HG02870 (cell line): ENCODE data around the gene TMEM175.

Source experiments
- ATAC-seq: cut with Tn5 transposase; IDR thresholded peaks from one replicate; pipeline ENCODE4 v1.9.1; 2021; ENCODE audit warnings: mild to moderate bottlenecking, moderate library complexity; ENCODE audit not compliant: unreplicated experiment

Gene TMEM175

DNA sequence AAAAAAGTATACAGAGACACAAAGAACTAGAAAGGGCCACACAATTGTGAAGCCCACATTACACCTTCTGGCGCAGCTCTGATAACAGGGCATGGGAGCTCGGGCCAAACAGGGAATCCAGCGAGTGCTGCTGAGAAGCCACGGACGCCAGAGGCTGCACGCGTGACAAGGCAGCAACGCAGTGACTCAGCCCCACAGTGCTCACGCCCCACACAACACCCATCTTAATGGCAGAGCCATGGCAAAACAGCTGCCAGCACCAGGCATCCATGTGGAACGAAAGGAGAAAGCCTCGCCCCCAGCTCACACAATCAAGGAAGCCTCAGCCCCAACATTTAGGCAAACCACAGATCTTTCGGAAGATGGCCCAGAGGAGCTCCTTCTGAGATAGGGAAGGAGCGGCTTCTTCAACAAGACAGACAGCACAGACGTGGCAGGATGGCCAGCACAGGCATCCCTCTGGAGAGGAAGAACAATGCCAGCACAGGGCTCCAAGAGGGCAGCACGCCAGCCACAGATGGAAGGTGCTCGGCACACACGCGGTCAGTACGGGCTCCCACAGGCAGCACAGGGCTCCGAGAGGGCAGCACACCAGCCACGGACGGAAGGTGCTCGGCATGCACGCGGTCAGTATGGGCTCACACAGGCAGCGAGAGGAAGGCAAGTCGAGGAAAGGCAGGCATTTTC is 33.2 kb upstream of the TMEM175 start:
- no peak for ATAC-seq

DNA sequence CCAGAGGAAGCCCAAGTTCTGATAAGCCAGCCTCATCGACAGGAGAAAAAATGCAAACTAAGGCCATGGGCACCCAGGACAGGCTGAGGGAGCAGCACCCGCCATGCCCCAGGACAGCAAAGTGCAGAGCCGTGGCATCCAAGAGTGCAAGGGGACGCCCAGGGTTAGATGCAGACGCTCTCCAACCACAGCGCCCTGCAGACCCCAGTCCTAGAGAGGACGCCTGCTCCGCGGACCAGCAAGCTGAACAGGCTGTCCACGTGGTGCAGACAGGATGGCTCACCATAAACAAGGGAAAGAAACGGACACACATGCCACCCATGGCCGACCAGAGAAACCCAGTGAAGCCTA is 32.7 kb upstream of the TMEM175 start:
- ATAC-seq = no peak

DNA sequence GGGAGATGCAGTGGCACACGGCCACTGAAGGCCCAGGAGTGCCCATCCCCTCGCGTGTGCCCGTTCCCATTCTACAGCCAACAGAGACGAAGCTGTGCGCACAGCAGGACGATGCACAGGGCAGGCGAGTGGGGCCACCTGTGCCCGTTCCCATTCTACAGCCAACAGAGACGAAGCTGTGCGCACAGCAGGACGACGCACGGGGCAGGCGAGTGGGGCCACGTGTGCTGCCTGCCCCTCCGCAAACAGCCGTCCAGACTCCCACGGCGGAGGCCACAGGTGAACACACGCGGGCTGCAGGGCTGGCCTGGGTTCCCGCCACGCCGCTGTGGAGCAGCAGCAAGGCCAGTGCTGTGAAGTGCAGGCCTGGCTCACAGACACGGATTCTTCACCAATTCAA is 32.2 kb upstream of the TMEM175 start:
- ATAC-seq = no peak

DNA sequence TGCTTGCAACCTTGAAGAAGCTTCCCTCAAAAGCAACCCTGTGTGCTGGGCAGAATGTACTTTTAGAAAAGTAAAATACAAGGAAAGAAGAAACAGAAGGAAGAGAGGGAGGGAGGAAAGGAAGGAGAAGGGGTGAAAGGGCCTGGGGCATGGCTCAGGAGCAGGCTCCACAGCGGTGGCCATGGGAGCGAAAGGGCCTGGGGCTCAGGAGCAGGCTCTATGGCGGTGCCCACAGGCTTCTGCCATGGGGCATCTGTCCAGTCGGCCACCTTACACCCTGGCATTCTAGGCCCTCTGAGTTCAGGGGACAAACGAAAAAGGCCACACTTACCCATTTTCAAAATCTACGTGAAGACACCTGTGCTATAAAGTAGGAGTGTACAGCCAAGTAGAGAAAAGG is 31.5 kb upstream of the TMEM175 start:
- no peak for ATAC-seq

GRCh38 chr4:901192-901910 is 30.9 kb upstream of the TMEM175 start:
- ATAC-seq = no peak

DNA sequence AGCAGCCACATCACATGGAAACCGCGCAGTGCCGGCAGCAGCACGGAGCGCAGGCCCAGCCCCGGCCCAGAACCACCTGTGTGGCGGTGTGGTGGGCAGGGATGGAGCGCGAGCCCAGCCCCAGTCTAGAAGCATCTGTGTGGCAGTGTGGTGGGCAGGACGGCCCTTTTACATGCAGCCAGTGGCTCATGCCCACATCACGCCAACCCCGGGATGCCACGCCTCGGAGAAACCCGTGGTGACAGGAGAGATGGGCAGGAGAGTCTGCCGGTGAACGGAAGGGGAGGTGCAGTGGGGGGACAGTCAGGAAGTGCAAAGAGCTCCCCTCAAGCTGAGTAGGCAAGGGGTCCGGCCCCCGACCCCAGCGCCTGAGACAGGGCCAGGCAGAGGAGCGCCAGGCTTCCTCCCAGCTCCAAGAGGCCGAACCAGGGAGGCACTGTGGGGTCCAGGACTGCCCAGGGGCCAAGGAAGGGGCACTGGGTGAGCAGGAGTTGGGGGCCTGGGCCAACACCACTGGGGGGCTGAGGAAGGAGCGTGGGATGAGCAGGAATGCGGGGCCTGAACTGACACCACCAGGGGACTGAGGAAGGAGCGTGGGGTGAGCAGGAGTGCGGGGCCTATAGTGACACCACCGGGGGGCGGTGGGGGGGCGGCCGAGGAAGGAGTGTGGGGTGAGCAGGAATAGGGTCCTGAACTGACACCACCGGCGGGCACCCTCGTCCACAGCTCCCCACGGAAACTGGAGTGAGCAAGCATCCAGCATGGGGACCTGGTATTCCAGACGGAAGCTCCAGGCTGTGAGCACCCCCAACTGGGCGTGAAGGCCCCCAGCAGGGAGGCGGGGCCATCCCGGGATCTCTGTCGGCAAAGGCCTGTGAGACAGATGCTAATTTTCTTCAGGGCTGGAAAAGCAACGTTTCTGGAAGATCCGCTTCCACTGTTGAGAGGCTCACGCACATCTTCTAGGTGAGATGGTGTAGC is 28.9 kb upstream of the TMEM175 start:
- ATAC-seq = no peak

DNA sequence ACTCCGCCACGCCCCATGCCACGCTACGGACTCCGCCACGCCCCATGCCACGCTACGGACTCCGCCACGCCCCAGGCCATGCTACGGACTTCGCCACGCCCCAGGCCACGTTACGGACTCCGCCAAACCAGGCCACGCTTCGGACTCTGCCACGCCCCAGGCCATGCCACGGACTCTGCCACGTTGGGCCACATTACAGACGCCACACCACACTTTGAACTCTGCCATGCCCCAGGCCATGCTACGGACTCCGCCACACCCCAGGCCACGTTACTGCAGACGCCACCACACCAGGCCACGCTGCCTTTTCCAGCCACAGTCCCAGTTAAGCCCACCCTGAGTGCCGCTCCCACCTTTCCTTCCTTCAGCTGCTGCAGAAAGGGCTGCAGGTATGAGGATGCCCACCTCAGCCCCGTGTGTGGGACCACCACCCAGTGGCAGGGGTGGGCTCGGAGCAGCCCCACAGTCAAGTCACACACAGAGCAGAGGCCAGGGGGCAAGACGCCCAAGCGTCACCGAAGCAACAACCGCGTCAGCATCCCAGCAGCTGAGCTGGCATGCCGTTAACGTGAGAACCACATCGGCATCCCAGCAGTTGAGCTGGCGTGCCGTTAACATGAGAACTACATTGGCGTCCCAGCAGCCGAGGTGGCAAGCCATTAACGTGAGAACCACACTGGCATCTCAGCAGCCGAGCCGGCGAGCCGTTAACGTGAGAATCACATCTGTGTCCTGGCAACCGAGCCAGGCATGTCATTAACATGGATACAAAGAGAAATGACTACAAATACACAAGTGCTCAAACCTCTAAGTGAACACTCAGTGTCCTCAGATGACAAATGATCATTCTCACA is 26.5 kb upstream of the TMEM175 start:
- no peak for ATAC-seq

GRCh38 chr4:906339-907102 is 25.7 kb upstream of the TMEM175 start:
- ATAC-seq = no peak

DNA sequence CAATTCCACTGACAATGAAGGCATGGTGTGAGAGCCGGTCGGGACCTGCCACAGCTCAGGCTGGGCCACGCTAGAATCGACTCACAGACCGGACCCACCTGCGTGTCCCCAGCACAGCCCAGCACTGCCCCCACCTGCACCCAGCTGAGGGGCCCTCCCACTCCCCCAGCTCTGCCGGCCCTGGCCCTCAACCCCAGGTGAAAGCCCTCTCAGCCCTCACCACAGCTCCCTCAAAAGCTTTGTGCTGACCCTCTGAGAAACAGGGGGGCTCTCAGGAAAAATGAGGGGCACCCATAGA is 25.2 kb upstream of the TMEM175 start:
- ATAC-seq = no peak

GRCh38 chr4:907691-908425 is 24.4 kb upstream of the TMEM175 start:
- no peak for ATAC-seq

- ATAC-seq = no peak
Observed at GRCh38 chr4:909131-909571, 23.1 kb upstream of the TMEM175 start.

DNA sequence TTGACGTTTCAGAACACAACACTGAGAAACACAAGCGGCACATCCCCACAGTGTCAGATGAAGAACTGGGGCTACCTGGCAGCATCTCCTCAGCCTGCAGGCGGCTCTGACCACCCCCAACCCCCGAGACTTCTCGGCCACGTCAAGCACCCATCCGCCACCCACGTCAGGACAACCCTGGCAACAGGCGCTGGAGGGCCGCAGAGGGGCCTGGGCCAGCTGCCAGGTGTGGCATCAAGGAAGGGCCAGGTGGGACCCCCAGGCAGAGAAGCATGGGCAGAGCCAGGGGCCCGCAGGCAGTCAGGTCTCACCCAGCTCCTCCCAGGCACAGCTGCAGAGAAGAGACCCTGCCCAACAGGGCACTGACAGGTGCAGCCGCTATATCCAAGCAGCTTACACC is 22.4 kb upstream of the TMEM175 start:
- no peak for ATAC-seq

DNA sequence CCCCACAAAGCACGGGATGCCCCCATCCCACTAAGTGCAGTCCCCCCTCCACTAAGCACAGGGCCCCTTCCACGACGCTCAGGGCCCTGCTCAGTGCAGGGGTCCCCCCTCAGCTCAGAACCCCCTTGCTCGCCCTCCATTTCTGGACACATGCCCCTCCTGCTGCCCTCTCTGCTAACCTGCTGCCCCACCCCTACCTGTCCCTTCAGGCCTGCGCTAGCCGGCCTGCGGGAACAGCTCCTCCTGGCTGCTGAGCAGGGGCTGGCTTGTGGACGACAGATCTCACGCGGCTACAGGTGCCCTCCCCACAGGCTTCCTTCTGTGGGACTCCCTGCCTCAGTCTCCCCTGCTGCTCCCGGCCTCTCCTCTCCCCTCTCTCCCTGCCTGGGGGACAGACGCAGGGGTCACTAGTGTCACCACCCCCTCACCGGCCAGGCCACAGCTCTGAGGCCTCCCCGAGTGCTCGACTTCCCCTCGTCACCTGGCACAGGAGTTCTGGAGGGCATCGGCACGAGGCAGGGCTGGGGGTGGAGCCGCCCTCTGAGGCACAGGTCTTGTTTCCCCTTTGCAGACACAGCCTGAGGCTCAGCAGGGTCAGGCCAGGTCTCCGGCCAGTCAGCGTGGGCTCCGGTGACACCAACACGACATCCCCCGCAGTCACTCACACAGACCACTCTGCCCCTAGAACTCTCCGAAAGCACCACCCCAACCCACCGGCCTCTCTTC is 21.7 kb upstream of the TMEM175 start:
- no peak for ATAC-seq

DNA sequence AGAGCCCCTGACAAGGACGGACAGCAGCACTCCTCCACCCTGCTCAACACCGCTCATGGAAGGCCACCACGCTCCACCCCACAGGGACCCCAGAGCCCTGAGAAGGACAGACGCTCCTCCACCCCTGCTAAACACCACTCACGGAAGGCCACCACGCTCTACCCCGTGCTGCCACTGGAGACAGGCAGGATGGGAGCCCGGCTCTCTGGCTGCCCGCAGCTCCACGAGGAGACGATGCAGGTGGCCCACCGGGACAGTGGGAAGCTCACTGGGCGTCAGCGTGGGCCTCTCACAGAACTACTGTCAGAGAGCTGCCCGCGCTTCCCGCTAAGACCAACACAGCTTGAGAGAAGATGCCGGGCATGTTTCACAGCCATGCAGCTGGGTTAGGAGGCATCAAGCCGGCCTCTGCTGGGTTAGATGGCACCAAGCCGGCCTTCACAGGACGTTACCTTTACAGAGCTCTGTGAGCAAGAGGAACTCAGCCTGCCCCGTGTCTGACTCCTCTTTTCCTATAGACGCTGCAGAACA is 21.0 kb upstream of the TMEM175 start:
- no peak for ATAC-seq

DNA sequence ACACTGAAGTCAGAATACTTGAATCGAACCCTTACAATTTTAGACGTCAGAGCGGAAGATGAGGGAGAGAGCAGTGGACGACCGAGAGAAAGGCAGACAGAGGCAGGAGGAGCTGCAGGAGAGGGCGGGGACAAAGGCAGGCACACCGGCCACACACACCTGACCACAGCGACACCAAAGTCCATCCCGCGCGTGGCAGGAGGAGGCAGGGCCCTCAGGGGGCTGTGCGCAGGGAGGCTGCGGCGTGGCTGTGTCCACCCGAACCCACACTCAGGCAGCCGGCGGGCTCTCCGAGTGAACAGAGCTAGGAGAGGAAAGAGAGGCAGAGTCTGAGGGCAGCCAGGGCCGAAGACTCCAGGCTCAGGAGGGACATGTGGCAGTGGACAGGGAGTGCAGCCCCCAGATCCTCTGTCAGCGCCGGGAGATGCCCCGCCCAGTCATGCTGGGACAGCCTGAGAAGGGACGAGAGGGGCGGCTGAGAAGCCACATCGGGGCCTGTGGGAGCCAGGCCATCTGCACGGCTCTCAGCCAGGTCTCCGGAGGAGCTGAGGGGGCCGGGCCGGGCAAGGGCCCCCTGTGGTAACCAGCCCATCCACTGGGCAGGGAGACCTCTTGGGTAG is 20.3 kb upstream of the TMEM175 start:
- no peak for ATAC-seq

DNA sequence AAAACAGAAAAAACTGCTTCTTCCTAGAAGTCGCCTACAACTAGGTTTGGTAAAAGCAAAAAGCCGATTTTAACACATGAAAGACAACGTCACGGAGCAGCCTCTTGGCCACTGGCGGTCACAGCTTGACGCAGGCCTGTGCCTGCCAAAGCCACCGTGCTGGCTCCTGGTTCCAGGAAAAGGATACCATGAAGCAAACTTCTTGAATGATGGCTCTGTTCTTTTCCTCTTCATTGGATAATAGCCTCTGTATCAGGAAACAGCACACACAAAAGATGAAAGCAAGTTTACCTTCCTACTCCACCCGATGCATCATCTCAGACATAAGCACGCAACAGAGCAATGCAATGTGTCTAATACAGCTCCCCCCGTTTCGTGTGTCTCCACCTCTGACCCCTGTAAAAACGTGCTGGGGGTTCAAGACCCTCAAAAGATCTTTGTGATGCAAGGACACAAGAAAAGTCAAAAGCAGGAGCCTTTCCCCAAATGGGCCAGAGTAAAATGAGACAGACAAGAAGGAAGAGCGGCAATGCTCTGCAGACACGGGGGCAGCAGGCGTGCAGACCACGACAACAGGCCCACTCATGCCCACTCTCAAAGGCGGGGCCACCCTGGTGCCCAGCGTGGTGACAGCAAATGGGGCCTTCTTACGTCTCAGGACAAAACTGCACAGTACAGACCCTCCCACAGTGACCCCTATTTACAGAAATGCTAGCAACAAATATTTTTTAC is 19.5 kb upstream of the TMEM175 start:
- no peak for ATAC-seq

- no peak for ATAC-seq
Observed at GRCh38 chr4:913280-913618, 19.0 kb upstream of the TMEM175 start.

- ATAC-seq = no peak
Observed at GRCh38 chr4:914531-914930, 17.7 kb upstream of the TMEM175 start.
